Type B pancreatic cell (in vitro differentiated cells): ENCODE results near the gene LMAN2. TPM values are rescaled to one million over a fixed set of nuclear protein-coding genes. Genes with fewer than 3 reads are reported as not detected.

ENCODE experiments used
- DNase-seq: peaks from one replicate; pipeline ENCODE4 v3.0.0; 2021; ENCODE audit warnings: mixed read lengths; ENCODE audit not compliant: unreplicated experiment; ENCODE audit errors: extremely low spot score
- H3K27ac Mint-ChIP-seq: 2 replicates; pipeline ENCODE4 v1.8.0; 2021; ENCODE audit warnings: mild to moderate bottlenecking, mixed read lengths
- H3K27me3 Mint-ChIP-seq: 2 replicates; pipeline ENCODE4 v1.8.0; 2021; ENCODE audit warnings: mixed read lengths
- H3K36me3 Mint-ChIP-seq: 2 replicates; pipeline ENCODE4 v1.8.0; 2021; ENCODE audit warnings: mixed read lengths
- H3K4me1 Mint-ChIP-seq: one replicate; pipeline ENCODE4 v1.8.0; 2021; ENCODE audit warnings: mixed read lengths; ENCODE audit not compliant: unreplicated experiment
- H3K4me3 Mint-ChIP-seq: 2 replicates; pipeline ENCODE4 v1.8.0; 2021; ENCODE audit warnings: mild to moderate bottlenecking, mixed read lengths
- H3K9me3 Mint-ChIP-seq: 2 replicates; pipeline ENCODE4 v1.8.0; 2021; ENCODE audit warnings: mixed read lengths
- CTCF ChIP-seq: fragments of 200-600 bp; sonication (generic); conservative IDR thresholded peaks from 2 replicates; pipeline ENCODE4 v1.5.0; 2021; ENCODE audit warnings: antibody characterized with exemption, mild to moderate bottlenecking
- total RNA-seq: library from RNA; stranded (reverse); gene quantifications from 2 replicates; pipeline ENCODE4 v1.2.1, GENCODE V29; 2021; ENCODE audit warnings: low replicate concordance

LMAN2 gene
- total RNA-seq, 1 donor from 2014 or later = 102 TPM

GRCh38 chr5:177372034-177372896, 20.8 kb upstream of the LMAN2 start:
- peak overlapping the region; percentile 80 for H3K4me3 Mint-ChIP-seq
- DNase-seq = no peak

GRCh38 chr5:177371120-177372033, 19.9 kb upstream of the LMAN2 start:
- no peak for TF ChIP-seq CTCF
- Mint-ChIP-seq H3K36me3 (no peaks in the 10 kb centered on the region), H3K4me3 (peak overlapping the region; percentile 81), H3K4me1 (peaks cover 15% of the 10 kb centered on the region), H3K27me3 (peaks cover 6% of the 10 kb centered on the region), H3K27ac (no peak overlapping the region), H3K9me3 (no peaks in the 10 kb centered on the region)
- DNase-seq = no peak

More at GRCh38 chr5:177372034-177372896, 20.8 kb upstream of the LMAN2 start:
- Mint-ChIP-seq H3K9me3 (no peaks in the 10 kb centered on the region), H3K36me3 (no peaks in the 10 kb centered on the region), H3K4me1 (peaks cover 8% of the 10 kb centered on the region), H3K27me3 (peaks cover 6% of the 10 kb centered on the region), H3K27ac (no peak overlapping the region)
- TF ChIP-seq CTCF = no peak

- H3K27me3 Mint-ChIP-seq = peaks cover 6% of the 10 kb centered on the region
- H3K9me3 Mint-ChIP-seq = no peaks in the 10 kb centered on the region
- H3K4me1 Mint-ChIP-seq = peaks cover 21% of the 10 kb centered on the region
- DNase-seq = peak; percentile 91
- no peak overlapping the region for H3K4me3 Mint-ChIP-seq
- no peaks in the 10 kb centered on the region for H3K36me3 Mint-ChIP-seq
- H3K27ac Mint-ChIP-seq = no peak overlapping the region
- peak; percentile 73 for TF ChIP-seq CTCF
Observed at GRCh38 chr5:177370488-177371119, 19.1 kb upstream of the LMAN2 start.

GRCh38 chr5:177369645-177370440, 18.4 kb upstream of the LMAN2 start:
- H3K9me3 Mint-ChIP-seq = no peaks in the 10 kb centered on the region
- TF ChIP-seq CTCF = no peak
- H3K27ac Mint-ChIP-seq = peak overlapping the region; percentile 59
- no peak for DNase-seq
- H3K36me3 Mint-ChIP-seq = no peaks in the 10 kb centered on the region
- H3K4me3 Mint-ChIP-seq = peak overlapping the region; percentile 82
- H3K4me1 Mint-ChIP-seq = peaks cover 21% of the 10 kb centered on the region
- H3K27me3 Mint-ChIP-seq = peaks cover 6% of the 10 kb centered on the region
